C4-2B (cell line): Measurements from ENCODE around the gene PTPRA.

Experiments used
- H3K27ac ChIP-seq: fragments of 450-650 bp; 2 replicates; pipeline ENCODE4 v1.5.1; 2017
- ZFX ChIP-seq: fragments of 450-650 bp; IDR thresholded peaks from 2 replicates; pipeline ENCODE4 v1.6.1; 2017
- TF ChIP-seq, protein P1 (sequence below): fragments of 450-650 bp; conservative IDR thresholded peaks from 2 replicates; pipeline ENCODE4 v1.5.1; 2017; ENCODE audit warnings: mild to moderate bottlenecking

PTPRA gene

DNA sequence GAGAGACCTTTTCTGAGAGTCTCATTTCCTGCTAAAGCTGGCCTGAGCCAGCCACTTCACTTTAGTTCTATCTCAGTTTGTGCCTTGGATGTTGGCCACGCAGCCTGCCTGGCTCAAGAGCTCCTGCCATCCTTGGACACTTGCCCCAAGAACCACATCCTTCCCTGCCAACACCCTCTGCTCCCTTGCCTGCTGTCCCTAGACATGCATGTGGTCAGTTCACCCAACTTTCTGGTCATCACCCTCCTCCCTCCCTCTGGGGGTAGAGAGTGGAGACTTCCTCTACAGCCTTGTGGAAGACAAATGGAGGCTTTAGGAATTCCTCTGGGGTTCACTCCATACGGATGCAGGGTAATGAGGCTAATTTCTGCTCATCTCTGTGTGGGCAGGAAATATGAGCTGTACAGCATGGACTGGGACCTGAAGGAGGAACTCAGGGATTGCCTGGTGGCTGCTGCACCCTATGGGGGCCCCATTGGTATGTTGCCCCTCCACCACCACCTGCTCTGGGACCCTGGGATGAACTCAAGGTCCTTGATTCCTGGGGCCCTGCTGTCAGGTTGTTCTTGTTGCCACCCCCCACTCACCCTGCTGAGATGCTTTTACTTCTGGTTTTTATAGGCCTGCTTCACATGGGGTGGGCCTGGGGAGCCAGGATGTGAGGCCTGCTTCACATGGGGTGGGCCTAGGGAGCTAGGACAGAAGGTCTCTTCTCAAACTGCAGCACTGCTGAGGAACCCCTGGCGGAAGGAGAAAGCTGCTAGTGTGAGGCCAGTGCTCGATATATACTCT is 13.8 kb upstream of the PTPRA start:
- H3K27ac ChIP-seq, result peak overlapping the region; percentile 48
- TF ChIP-seq, protein P1, sequence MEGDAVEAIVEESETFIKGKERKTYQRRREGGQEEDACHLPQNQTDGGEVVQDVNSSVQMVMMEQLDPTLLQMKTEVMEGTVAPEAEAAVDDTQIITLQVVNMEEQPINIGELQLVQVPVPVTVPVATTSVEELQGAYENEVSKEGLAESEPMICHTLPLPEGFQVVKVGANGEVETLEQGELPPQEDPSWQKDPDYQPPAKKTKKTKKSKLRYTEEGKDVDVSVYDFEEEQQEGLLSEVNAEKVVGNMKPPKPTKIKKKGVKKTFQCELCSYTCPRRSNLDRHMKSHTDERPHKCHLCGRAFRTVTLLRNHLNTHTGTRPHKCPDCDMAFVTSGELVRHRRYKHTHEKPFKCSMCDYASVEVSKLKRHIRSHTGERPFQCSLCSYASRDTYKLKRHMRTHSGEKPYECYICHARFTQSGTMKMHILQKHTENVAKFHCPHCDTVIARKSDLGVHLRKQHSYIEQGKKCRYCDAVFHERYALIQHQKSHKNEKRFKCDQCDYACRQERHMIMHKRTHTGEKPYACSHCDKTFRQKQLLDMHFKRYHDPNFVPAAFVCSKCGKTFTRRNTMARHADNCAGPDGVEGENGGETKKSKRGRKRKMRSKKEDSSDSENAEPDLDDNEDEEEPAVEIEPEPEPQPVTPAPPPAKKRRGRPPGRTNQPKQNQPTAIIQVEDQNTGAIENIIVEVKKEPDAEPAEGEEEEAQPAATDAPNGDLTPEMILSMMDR, result no peak
- TF ChIP-seq ZFX, result no peak

DNA sequence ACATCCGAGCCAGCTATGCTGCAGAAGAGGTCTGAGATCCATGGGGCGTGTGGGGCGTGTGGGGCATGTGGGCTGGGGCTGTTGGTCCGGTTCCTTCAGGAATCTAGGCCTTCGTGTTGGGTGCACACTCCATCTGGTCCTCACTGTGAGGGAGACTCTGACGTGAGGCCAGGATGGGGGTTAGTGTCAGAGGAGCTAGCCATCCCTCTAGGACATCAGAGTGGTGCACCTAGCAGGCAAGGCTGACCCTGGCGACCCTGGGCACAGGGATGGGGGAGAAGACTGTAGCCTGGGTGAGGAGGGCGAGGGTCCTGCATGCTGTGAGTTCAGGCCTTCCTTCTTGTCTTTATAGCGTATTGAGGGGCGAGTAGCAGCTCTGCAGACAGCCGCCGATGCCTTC is 8.7 kb upstream of the PTPRA start:
- TF ChIP-seq, protein P1, result no peak
- TF ChIP-seq ZFX, result no peak
- no peak overlapping the region for H3K27ac ChIP-seq

DNA sequence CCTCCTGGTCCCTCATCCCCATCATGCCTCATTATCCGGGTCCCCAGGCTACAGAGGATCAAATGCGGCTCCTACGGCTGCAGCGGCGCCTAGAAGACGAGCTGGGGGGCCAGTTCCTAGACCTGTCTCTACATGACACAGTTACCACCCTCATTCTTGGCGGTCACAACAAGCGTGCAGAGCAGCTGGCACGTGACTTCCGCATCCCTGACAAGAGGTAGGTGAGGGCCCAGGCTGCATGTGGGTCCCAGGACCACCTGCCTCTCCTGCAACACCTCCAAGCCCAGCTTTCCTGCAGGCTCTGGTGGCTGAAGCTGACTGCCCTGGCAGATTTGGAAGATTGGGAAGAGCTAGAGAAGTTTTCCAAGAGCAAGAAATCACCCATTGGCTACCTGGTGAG is 8.2 kb upstream of the PTPRA start:
- TF ChIP-seq, protein P1, result no peak
- no peak for TF ChIP-seq ZFX
- no peak overlapping the region for H3K27ac ChIP-seq

DNA sequence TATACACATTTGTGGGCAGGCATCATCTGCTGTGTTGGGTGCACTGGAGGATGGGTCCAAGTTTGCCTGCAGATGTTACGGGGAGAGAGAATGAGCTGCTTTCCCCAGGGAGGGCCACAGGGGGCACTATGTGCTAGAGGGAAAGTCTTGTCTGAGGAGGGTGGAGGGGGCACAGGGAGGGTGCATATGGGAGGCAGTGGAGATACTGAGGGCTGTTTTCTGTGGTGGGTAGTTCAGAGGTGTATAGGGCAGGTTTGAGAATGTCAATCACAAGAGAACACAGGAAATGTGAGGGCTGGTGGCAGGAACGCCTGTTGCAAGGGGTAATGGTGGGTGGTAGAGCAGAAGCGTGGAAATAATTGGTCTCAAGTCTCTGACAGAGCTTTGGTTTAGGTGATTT is 7.7 kb upstream of the PTPRA start:
- TF ChIP-seq, protein P1, result no peak
- TF ChIP-seq ZFX, result no peak
- no peak overlapping the region for H3K27ac ChIP-seq

DNA sequence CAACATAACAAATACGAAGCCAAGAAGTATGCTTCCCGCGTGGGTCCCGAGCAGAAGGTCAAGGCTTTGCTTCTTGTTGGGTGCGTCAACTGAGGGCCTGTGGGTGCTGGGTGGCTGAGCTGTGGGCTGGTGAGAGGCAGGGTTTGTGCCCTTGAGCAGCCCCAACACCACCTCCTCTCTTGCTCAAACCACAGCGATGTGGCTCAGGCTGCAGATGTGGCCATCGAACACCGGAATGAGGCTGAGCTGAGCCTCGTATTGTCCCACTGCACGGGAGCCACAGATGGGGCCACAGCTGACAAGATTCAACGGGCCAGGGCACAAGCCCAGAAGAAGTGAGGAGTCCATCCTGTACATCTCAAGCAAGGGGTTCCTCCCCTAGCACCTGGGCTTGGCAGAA is 7.0 kb upstream of the PTPRA start:
- no peak overlapping the region for H3K27ac ChIP-seq
- TF ChIP-seq, protein P1, result no peak
- TF ChIP-seq ZFX, result no peak

DNA sequence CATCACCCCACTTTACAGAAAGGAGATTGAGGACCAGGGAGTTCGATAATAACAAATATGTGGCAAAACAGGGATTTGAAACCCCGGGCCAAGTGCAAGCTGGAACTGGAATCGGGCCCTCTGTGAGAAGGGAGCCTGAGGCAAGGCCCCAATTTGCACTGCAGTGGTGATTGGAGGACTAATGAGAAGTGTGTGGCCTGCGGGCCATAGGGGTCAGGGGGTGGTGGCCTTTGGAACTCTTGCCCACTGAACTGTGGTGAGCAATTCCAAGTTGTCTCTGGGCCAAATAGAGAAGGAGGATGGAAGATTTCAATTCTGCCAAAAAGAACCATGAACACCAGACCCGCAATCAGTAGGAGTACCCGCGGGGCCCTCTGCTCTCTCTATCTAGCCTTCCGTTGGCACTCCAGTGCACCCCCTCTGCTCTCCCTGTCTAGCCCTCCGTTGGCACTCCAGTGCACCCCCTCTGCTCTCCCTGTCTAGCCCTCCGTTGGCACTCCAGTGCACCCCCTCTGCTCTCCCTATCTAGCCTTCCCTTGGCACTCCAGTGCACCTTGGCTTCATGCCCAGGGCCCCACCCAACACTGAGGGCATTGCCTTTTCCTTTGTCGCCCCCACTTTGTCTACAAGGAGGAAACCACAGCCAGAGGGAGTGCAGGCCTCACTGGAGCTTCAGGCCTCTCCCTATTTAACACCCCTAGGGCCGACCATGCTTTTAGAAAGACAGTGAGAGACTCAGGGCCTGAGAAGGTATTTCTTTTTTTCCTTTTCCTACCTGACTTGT is 6.0 kb upstream of the PTPRA start:
- no peak for TF ChIP-seq ZFX
- TF ChIP-seq, protein P1, result no peak

DNA sequence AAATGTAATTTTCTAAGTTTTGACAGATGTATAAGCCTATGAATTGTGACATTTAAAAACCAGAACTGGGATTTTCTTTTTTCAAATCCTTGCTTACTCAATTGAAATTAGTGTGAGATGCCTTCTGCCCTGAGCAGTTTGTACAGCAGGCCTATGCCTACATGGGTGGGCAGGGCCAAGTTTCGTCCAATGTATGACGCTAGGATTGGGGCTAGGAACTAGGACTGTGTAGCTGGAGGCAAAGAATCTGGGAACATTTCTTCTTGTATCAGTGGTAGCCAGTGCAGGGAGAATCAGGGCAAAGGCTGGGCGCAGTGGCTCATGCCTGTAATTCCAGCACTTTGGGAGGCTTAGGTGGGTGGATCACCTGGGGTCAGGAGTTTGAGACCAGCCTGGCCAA is 3.9 kb upstream of the PTPRA start:
- H3K27ac ChIP-seq, result no peak overlapping the region
- TF ChIP-seq, protein P1, result no peak
- TF ChIP-seq ZFX, result no peak

More for the DNA sequence above, 6.0 kb upstream of the PTPRA start:
- no peak overlapping the region for H3K27ac ChIP-seq
